ENCODE measurements around the gene SYNJ1. TPM values are rescaled to one million over a fixed set of nuclear protein-coding genes. Genes with fewer than 3 reads are reported as not detected.

Gene SYNJ1
- total and polyA plus RNA-seq, 2 experiments from 2014 or later, result 1.4 to 4.2 TPM

DNA sequence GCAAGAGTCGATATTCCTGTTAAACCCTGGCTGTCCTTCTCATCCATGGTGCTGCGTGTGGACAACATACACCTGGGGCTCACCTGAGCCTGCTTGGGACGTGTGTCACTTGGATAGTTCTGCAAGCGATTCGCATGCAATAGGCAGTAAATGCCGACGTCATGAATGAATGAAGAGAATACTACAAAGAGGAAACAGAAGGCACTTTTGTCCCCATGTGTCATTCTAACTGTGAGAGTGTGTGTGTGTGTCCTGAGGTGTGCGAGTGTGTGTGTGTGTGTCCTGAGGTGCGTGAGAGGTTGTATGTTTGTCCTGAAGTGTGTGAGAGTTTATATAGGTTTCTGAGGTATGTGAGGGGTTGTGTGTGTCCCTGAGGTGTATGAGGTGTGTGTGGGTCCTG, 141.8 kb downstream of the SYNJ1 start:
- no peak for TF ChIP-seq ZNF331 (CRISPR knock-in tag; IDR thresholded peaks at IDR 0.05; ENCODE audit: low read depth)
- TF ChIP-seq NANOG (IDR thresholded peaks at IDR 0.05; ENCODE audit: borderline replicate concordance), result no peak
- no peak for TF ChIP-seq ZNF114 (CRISPR knock-in tag; IDR thresholded peaks at IDR 0.05)
- TF ChIP-seq ETS1 (IDR thresholded peaks at IDR 0.05), result no peak
- Histone ChIP-seq H3K36me3 (ENCODE audit: insufficient read depth) (no peaks in the 10 kb centered on the region), H3K27me3 (ENCODE audit: insufficient read depth) (no peaks in the 10 kb centered on the region), H3K9me2 (ENCODE audit: insufficient read depth) (no peaks in the 10 kb centered on the region), H4K20me1 (replicated peaks; ENCODE audit: insufficient read depth) (no peaks in the 10 kb centered on the region), H3K79me2 (replicated peaks; ENCODE audit: insufficient read depth) (no peaks in the 10 kb centered on the region), H3K4me2 (no peak overlapping the region), H2AFZ (no peak overlapping the region), H3K4me1 (ENCODE audit: insufficient read depth) (no peaks in the 10 kb centered on the region; the same call in 1 of the 2 replicates), H3F3A (replicated peaks; ENCODE audit: low read depth) (no peaks in the 10 kb centered on the region), H3K4me3 (no peak overlapping the region), H3K27ac (ENCODE audit: low read depth) (no peak overlapping the region)
- H3K27me3 Mint-ChIP-seq (ENCODE audit: insufficient read depth, low read depth, poor library complexity), result peaks cover 10% of the 10 kb centered on the region
- H3K4me3 Mint-ChIP-seq, result no peak overlapping the region
- no peaks in the 10 kb centered on the region for H3K36me3 Mint-ChIP-seq (ENCODE audit: low read depth)
- no peak for DNase-seq (ENCODE audit: low spot score)
- ATAC-seq, result no peak
- no peaks in the 10 kb centered on the region for H3K9me3 Mint-ChIP-seq
- peaks cover 9% of the 10 kb centered on the region for H3K4me1 Mint-ChIP-seq
- H3K27ac Mint-ChIP-seq, result no peak overlapping the region

DNA sequence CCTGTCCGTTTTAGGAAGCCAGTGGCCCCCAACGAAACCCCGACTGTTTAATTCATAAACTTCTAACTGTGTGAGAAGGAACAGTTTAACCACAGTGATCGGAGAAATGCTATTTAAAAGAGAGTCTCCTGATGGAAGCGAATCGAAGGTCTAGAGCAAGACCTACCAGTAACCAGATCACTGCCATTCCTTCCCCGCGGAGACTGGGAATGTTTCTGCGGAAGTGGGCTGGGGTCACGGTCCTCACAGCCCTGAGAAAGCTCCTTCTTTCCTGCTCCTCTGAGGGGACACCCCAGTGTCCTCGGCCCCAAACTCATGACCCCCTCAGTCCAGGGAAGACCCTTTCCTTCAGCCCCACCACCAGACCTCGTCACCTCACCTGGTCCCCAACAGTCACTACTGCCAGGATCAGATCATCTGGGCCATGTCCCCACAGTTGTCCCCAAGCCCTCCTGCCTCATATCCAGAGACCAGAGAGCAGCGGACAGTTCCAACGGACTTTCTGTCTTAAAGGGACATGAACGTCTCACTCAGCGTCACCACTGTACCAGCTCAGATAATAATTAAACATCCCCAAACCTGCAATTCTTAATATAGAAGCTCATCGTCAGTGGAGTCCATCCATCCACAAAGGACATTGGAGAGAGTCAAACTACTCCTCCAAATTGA, 142.6 kb downstream of the SYNJ1 start, which contains the start of gene TCP10L:
Gene TCP10L (minus strand): TSS at position 482 of the 669 bp plus-strand sequence. CDS start 1,219 bp downstream, outside the sequence.
- Histone ChIP-seq H3K4me1 (ENCODE audit: insufficient read depth) (no peaks in the 10 kb centered on the region; the same call in 1 of the 2 replicates), H3K79me2 (replicated peaks; ENCODE audit: insufficient read depth) (no peaks in the 10 kb centered on the region), H3K27ac (ENCODE audit: low read depth) (no peak within 1 kb of the TSS), H4K20me1 (replicated peaks; ENCODE audit: insufficient read depth) (no peaks in the 10 kb centered on the region), H3K36me3 (ENCODE audit: insufficient read depth) (no peaks in the 10 kb centered on the region), H2AFZ (no peak within 1 kb of the TSS), H3F3A (replicated peaks; ENCODE audit: low read depth) (no peaks in the 10 kb centered on the region), H3K4me2 (no peak within 1 kb of the TSS), H3K9me2 (ENCODE audit: insufficient read depth) (no peaks in the 10 kb centered on the region), H3K4me3 (no peak within 1 kb of the TSS), H3K27me3 (ENCODE audit: insufficient read depth) (no peaks in the 10 kb centered on the region)
- no peak for DNase-seq (ENCODE audit: low spot score)
- Mint-ChIP-seq H3K27me3 (ENCODE audit: insufficient read depth, low read depth, poor library complexity) (peaks cover 6% of the 10 kb centered on the region), H3K27ac (no peak within 1 kb of the TSS), H3K4me3 (no peak within 1 kb of the TSS), H3K9me3 (no peaks in the 10 kb centered on the region), H3K4me1 (peaks cover 3% of the 10 kb centered on the region; the same call in 1 of the 3 replicates), H3K36me3 (ENCODE audit: low read depth) (no peaks in the 10 kb centered on the region)
- TF ChIP-seq ZNF114 (CRISPR knock-in tag; IDR thresholded peaks at IDR 0.05) (no peak), REST (IDR thresholded peaks at IDR 0.05; ENCODE audit: unreplicated experiment) (no peak), POLR2AphosphoS5 (IDR thresholded peaks at IDR 0.05; ENCODE audit: low read depth) (no peak), EZH2phosphoT487 (IDR thresholded peaks at IDR 0.05; ENCODE audit: unreplicated experiment) (no peak), EZH2 (IDR thresholded peaks at IDR 0.05; ENCODE audit: low read depth, unreplicated experiment) (no peak), ETS1 (IDR thresholded peaks at IDR 0.05) (no peak)
- TF ChIP-seq, protein P1, sequence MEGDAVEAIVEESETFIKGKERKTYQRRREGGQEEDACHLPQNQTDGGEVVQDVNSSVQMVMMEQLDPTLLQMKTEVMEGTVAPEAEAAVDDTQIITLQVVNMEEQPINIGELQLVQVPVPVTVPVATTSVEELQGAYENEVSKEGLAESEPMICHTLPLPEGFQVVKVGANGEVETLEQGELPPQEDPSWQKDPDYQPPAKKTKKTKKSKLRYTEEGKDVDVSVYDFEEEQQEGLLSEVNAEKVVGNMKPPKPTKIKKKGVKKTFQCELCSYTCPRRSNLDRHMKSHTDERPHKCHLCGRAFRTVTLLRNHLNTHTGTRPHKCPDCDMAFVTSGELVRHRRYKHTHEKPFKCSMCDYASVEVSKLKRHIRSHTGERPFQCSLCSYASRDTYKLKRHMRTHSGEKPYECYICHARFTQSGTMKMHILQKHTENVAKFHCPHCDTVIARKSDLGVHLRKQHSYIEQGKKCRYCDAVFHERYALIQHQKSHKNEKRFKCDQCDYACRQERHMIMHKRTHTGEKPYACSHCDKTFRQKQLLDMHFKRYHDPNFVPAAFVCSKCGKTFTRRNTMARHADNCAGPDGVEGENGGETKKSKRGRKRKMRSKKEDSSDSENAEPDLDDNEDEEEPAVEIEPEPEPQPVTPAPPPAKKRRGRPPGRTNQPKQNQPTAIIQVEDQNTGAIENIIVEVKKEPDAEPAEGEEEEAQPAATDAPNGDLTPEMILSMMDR (conservative IDR thresholded peaks at IDR 0.05; ENCODE audit: low read depth in 2 of 2), result no peak
- no peak for ATAC-seq
